Measurements from ENCODE around the gene CHFR. TPM values are rescaled to one million over a fixed set of nuclear protein-coding genes. Genes with fewer than 3 reads are reported as not detected.

CHFR gene
- total RNA-seq, 1 experiment from 2014 or later, result 74.0 TPM

- Histone ChIP-seq H3K27ac (ENCODE audit: low read length) (no peak overlapping the region), H3K4me1 (ENCODE audit: control insufficient read depth, insufficient read depth, low read length) (peaks cover 7% of the 10 kb centered on the region), H3K9me3 (ENCODE audit: control insufficient read depth, insufficient read depth, low read depth, low read length) (no peaks in the 10 kb centered on the region), H3K36me3 (ENCODE audit: control insufficient read depth, insufficient read depth, low read length) (peaks cover 10% of the 10 kb centered on the region), H3K4me3 (ENCODE audit: low read depth in 2 of 2, low read length in 2 of 2) (no peak overlapping the region), H3K27me3 (ENCODE audit: control insufficient read depth, insufficient read depth, low read length) (no peaks in the 10 kb centered on the region)
- DNase-seq (ENCODE audit: low read depth, low spot score) (no peak), ATAC-seq (no peak)
- TF ChIP-seq TCF7L2 (IDR thresholded peaks at IDR 0.05; ENCODE audit: low read depth, low read length) (no peak), REST (IDR thresholded peaks at IDR 0.05; ENCODE audit: insufficient read depth in 1 of 2, low read depth in 2 of 2, low read length in 1 of 2) (no peak), SIN3A (IDR thresholded peaks at IDR 0.05; ENCODE audit: borderline replicate concordance, insufficient read depth, low read depth, low read length) (no peak), CTCF (IDR thresholded peaks at IDR 0.05) (no peak), POLR2AphosphoS5 (IDR thresholded peaks at IDR 0.05; ENCODE audit: low read depth, low read length) (no peak)
- no TSS peak for BruUV-seq (replicated peaks)
- CTCF ChIA-PET, result interaction anchor here (0.6 kb wide), 1 partner anchor 17 kb away, joined by 3 read pairs; no protein-coding TSS in a partner anchor
- intact Hi-C loops (cut with micrococcal nuclease; ENCODE audit: unreplicated experiment) (no loop called here), in situ Hi-C loops (cut with HindIII; ENCODE audit: low pct_unique_long_range_greater_than_20kb, low sequenced_read_pairs) (no loop called here)
- POLR2A ChIA-PET, result interaction anchor here (0.6 kb wide), 1 partner anchor 169 kb away, joined by 3 read pairs; no protein-coding TSS in a partner anchor
Observed at GRCh38 chr12:132825089-132825488, 62.3 kb downstream of the CHFR start.

GRCh38 chr12:132824053-132824452 lies 63.4 kb downstream of the CHFR start:
- in situ Hi-C loops (cut with HindIII; ENCODE audit: low pct_unique_long_range_greater_than_20kb, low sequenced_read_pairs) (no loop called here), intact Hi-C loops (cut with micrococcal nuclease; ENCODE audit: unreplicated experiment) (no loop called here)
- DNase-seq (ENCODE audit: low read depth, low spot score) (no peak), ATAC-seq (no peak)
- H3K9me3 ChIP-seq (ENCODE audit: control insufficient read depth, insufficient read depth, low read depth, low read length), result no peaks in the 10 kb centered on the region
- BruUV-seq (replicated peaks), result no TSS peak
- H3K27me3 ChIP-seq (ENCODE audit: control insufficient read depth, insufficient read depth, low read length), result no peaks in the 10 kb centered on the region
- H3K36me3 ChIP-seq (ENCODE audit: control insufficient read depth, insufficient read depth, low read length), result peaks cover 10% of the 10 kb centered on the region
- H3K27ac ChIP-seq (ENCODE audit: low read length), result no peak overlapping the region
- POLR2A ChIA-PET, result no interaction called here
- H3K4me1 ChIP-seq (ENCODE audit: control insufficient read depth, insufficient read depth, low read length), result peaks cover 7% of the 10 kb centered on the region
- no peak for TF ChIP-seq POLR2AphosphoS5 (IDR thresholded peaks at IDR 0.05; ENCODE audit: low read depth, low read length)
- no peak for TF ChIP-seq CTCF (IDR thresholded peaks at IDR 0.05)
- TF ChIP-seq SIN3A (IDR thresholded peaks at IDR 0.05; ENCODE audit: borderline replicate concordance, insufficient read depth, low read depth, low read length), result no peak
- TF ChIP-seq TCF7L2 (IDR thresholded peaks at IDR 0.05; ENCODE audit: low read depth, low read length), result no peak
- TF ChIP-seq REST (IDR thresholded peaks at IDR 0.05; ENCODE audit: insufficient read depth in 1 of 2, low read depth in 2 of 2, low read length in 1 of 2), result no peak
- CTCF ChIA-PET, result no interaction called here
- H3K4me3 ChIP-seq (ENCODE audit: low read depth in 2 of 2, low read length in 2 of 2), result no peak overlapping the region

All from Panc1 (cell line).